Activated B cell treated with CpG ODN at 0.5 μM for 24 hours (primary cell): ENCODE results near the gene HCRT. TPM values are rescaled to one million over a fixed set of nuclear protein-coding genes. Genes with fewer than 3 reads are reported as not detected.

ENCODE experiments used
- ATAC-seq: fragments of 200-7000 bp; cut with Tn5 transposase; one replicate; pipeline ENCODE4 v1.10.0; 2021; ENCODE audit warnings: low read depth, mild to moderate bottlenecking, moderate library complexity
- CTCF ChIA-PET: fragments of 350-600 bp; sonication (Branson Sonifier 250); formaldehyde crosslinking; loops from one replicate; lab custom pipeline; 2021; ENCODE audit warnings: antibody characterized with exemption; lab: Charles Lee
- POLR2A ChIA-PET: fragments of 350-600 bp; sonication (Branson Sonifier 250); formaldehyde crosslinking; loops from one replicate; lab custom pipeline; 2021; ENCODE audit warnings: antibody characterized with exemption; lab: Charles Lee
- DNase-seq: peaks from one replicate; pipeline ENCODE4 v3.0.0; 2022
- H3K27ac Mint-ChIP-seq: one replicate; pipeline ENCODE4 v1.8.0; 2020; ENCODE audit warnings: mixed read lengths
- H3K27me3 Mint-ChIP-seq: one replicate; pipeline ENCODE4 v1.8.0; 2021; ENCODE audit warnings: mixed read lengths
- H3K36me3 Mint-ChIP-seq: one replicate; pipeline ENCODE4 v1.8.0; 2021; ENCODE audit warnings: low read depth, mixed read lengths
- H3K4me1 Mint-ChIP-seq: one replicate; pipeline ENCODE4 v1.8.0; 2021; ENCODE audit warnings: mixed read lengths
- H3K4me3 Mint-ChIP-seq: one replicate; pipeline ENCODE4 v1.8.0; 2020; ENCODE audit warnings: mild to moderate bottlenecking, mixed read lengths
- H3K9me3 Mint-ChIP-seq: one replicate; pipeline ENCODE4 v1.8.0; 2020; ENCODE audit warnings: mixed read lengths
- intact Hi-C: fragments of 100-400 bp; cut with micrococcal nuclease; formaldehyde crosslinking; loops from one replicate; pipeline ENCODE4 v1.15.1; 2024
- total RNA-seq: library from RNA; stranded (reverse); gene quantifications from 2 replicates; pipeline ENCODE4 v1.2.3, GENCODE V29; 2022
- TF ChIP-seq, protein P1 (sequence below): fragments of 200-600 bp; IDR thresholded peaks from one replicate; pipeline ENCODE4 v1.8.0; 2022; ENCODE audit warnings: antibody characterized with exemption, mild to moderate bottlenecking

Gene HCRT
- total RNA-seq, 1 donor from 2014 or later, result not detected

GRCh38 chr17:42165751-42166150, 19.5 kb downstream of the HCRT start:
- TF ChIP-seq, protein P1, sequence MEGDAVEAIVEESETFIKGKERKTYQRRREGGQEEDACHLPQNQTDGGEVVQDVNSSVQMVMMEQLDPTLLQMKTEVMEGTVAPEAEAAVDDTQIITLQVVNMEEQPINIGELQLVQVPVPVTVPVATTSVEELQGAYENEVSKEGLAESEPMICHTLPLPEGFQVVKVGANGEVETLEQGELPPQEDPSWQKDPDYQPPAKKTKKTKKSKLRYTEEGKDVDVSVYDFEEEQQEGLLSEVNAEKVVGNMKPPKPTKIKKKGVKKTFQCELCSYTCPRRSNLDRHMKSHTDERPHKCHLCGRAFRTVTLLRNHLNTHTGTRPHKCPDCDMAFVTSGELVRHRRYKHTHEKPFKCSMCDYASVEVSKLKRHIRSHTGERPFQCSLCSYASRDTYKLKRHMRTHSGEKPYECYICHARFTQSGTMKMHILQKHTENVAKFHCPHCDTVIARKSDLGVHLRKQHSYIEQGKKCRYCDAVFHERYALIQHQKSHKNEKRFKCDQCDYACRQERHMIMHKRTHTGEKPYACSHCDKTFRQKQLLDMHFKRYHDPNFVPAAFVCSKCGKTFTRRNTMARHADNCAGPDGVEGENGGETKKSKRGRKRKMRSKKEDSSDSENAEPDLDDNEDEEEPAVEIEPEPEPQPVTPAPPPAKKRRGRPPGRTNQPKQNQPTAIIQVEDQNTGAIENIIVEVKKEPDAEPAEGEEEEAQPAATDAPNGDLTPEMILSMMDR, result no peak

GRCh38 chr17:42163696-42164407, 21.4 kb downstream of the HCRT start:
- Mint-ChIP-seq H3K4me1 (peaks cover 8% of the 10 kb centered on the region), H3K27ac (no peak overlapping the region), H3K36me3 (no peaks in the 10 kb centered on the region), H3K4me3 (no peak overlapping the region), H3K27me3 (no peaks in the 10 kb centered on the region), H3K9me3 (no peaks in the 10 kb centered on the region)
- TF ChIP-seq, protein P1, result no peak
- ATAC-seq, result no peak
- intact Hi-C loops, result no loop called here
- POLR2A ChIA-PET, result interaction anchor here (0.5 kb wide), 1 partner anchor 1887 kb away, joined by 3 read pairs; no protein-coding TSS in a partner anchor
- CTCF ChIA-PET, result interaction anchor here (1.6 kb wide), 1 partner anchor 20 kb away, joined by 4 read pairs; no protein-coding TSS in a partner anchor
- no peak for DNase-seq

More at GRCh38 chr17:42165751-42166150, 19.5 kb downstream of the HCRT start:
- Mint-ChIP-seq H3K9me3 (no peaks in the 10 kb centered on the region), H3K27ac (no peak overlapping the region), H3K36me3 (no peaks in the 10 kb centered on the region), H3K4me1 (peaks cover 8% of the 10 kb centered on the region), H3K4me3 (no peak overlapping the region), H3K27me3 (no peaks in the 10 kb centered on the region)
- ChIA-PET POLR2A (no interaction called here), CTCF (no interaction called here)
- intact Hi-C loops, result no loop called here
- DNase-seq (no peak), ATAC-seq (no peak)

GRCh38 chr17:42163113-42163512, 22.1 kb downstream of the HCRT start:
- ChIA-PET CTCF (no interaction called here), POLR2A (no interaction called here)
- Mint-ChIP-seq H3K4me1 (peaks cover 8% of the 10 kb centered on the region), H3K27ac (no peak overlapping the region), H3K36me3 (no peaks in the 10 kb centered on the region), H3K4me3 (no peak overlapping the region), H3K27me3 (no peaks in the 10 kb centered on the region), H3K9me3 (no peaks in the 10 kb centered on the region)
- no peak for ATAC-seq
- TF ChIP-seq, protein P1, result no peak
- intact Hi-C loops, result no loop called here
- DNase-seq, result no peak

DNA sequence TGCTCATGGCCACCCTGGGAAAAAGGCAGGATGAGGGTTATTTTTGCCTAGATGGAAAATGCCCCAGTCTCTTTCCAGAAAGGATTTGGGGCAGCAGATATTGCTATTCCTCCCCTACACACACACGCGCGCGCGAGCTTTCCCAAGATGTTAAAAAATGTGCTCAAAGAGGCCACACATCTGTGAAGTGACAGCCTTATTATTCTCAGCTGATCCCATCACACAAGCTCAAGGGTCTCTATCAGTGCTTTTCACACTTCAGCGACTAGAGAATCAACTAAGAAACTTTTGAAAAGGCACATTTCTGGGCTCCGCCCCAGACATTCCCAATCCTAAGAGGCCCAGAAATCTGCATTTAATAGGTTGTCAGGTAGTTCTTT, 24.7 kb downstream of the HCRT start:
- CTCF ChIA-PET, result no interaction called here
- Mint-ChIP-seq H3K4me3 (no peak overlapping the region), H3K36me3 (no peaks in the 10 kb centered on the region), H3K27me3 (no peaks in the 10 kb centered on the region), H3K27ac (no peak overlapping the region), H3K4me1 (peaks cover 8% of the 10 kb centered on the region), H3K9me3 (no peaks in the 10 kb centered on the region)
- POLR2A ChIA-PET, result interaction anchor here (0.7 kb wide), 1 partner anchor 27 kb away, joined by 6 read pairs; no protein-coding TSS in a partner anchor
- TF ChIP-seq, protein P1, result no peak
- ATAC-seq, result no peak
- intact Hi-C loops, result no loop called here
- DNase-seq, result no peak

DNA sequence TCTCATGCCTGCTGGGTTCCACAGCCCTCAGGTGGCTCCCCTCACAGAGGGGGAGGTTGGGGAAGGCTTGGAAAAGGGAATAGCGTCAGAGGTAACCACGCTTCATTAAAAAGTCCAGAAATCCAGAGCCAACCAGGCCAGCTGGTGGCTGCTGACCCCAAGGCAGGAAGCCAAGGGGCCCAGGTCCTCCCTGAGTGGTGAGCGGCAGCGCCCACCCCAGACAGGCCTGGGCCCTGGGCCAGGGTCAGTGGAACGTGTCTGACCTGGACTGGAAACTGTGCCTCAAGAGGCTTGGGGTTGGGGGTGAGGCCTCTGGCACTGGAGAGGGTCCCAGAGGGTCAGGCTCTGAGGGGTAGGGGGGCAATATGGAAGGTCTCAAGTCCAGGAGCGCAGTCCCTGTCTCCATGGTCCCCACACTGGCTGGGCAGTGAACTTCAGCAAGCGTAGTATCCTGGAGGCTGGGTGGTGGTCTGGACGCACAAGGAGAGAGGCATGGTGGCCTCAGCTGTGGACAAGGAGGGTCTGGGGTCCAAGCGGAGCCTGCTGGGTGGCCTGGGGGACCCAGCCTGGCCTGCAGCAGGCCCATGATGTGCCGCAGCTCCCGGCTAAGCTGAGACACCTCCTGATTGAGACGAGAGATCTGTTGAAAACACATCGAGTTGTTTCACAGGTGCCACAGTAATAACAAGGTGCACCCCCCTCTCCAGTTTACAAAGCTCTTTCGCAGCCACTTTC, 25.3 kb downstream of the HCRT start:
- ATAC-seq (no peak), DNase-seq (no peak)
- Mint-ChIP-seq H3K4me3 (no peak overlapping the region), H3K9me3 (no peaks in the 10 kb centered on the region), H3K36me3 (peaks cover under 1% of the 10 kb centered on the region), H3K4me1 (peaks cover 9% of the 10 kb centered on the region), H3K27me3 (no peaks in the 10 kb centered on the region), H3K27ac (no peak overlapping the region)
- TF ChIP-seq, protein P1, result no peak
- ChIA-PET CTCF (no interaction called here), POLR2A (interaction anchor here (0.6 to 0.7 kb wide), 2 partner anchors 26 to 39 kb away, joined by 3 to 6 read pairs; partner anchors contain the start of gene KAT2A)
- intact Hi-C loops, result no loop called here
